22Rv1 (cell line): ENCODE results near the gene HSP90AB1.
A peak's percentile ranks its signal among the peaks of the same experiment; 100 is the strongest.

ENCODE experiments used
- H3K27ac ChIP-seq: fragments of 450-650 bp; 2 replicates; pipeline ENCODE4 v1.5.1; 2017
- CTCF ChIP-seq: fragments of 450-650 bp; IDR thresholded peaks from 2 replicates; pipeline ENCODE4 v1.5.1; 2017; ENCODE audit warnings: mild to moderate bottlenecking
- ZFX ChIP-seq: fragments of 450-650 bp; IDR thresholded peaks from 2 replicates; pipeline ENCODE4 v1.6.1; 2017; ENCODE audit warnings: antibody characterized with exemption, borderline replicate concordance

Gene HSP90AB1

GRCh38 chr6:44246663-44247337 is at the start of gene HSP90AB1:
Gene HSP90AB1, plus strand, starts transcription at chr6:44247101. Its CDS starts 1,529 bp downstream, at chr6:44248630.
- TF ChIP-seq ZFX (no peak), CTCF (no peak)
- peak within 1 kb of the TSS; percentile 91 for H3K27ac ChIP-seq

- no peak overlapping the region for H3K27ac ChIP-seq
Observed at GRCh38 chr6:44198684-44199083, 48.2 kb upstream of the HSP90AB1 start.

GRCh38 chr6:44199883-44200282 is 47.0 kb upstream of the HSP90AB1 start:
- no peak for TF ChIP-seq CTCF
- no peak for TF ChIP-seq ZFX
- no peak overlapping the region for H3K27ac ChIP-seq

More at GRCh38 chr6:44198684-44199083, 48.2 kb upstream of the HSP90AB1 start:
- TF ChIP-seq ZFX (no peak), CTCF (no peak)

GRCh38 chr6:44201200-44201599 is 45.7 kb upstream of the HSP90AB1 start:
- TF ChIP-seq ZFX (no peak), CTCF (no peak)

GRCh38 chr6:44201638-44202303 is 45.1 kb upstream of the HSP90AB1 start:
- TF ChIP-seq CTCF (no peak), ZFX (no peak)
- no peak overlapping the region for H3K27ac ChIP-seq

More at GRCh38 chr6:44201200-44201599, 45.7 kb upstream of the HSP90AB1 start:
- H3K27ac ChIP-seq, result no peak overlapping the region

- no peak overlapping the region for H3K27ac ChIP-seq
Observed at GRCh38 chr6:44202332-44202971, 44.4 kb upstream of the HSP90AB1 start.

More at GRCh38 chr6:44202332-44202971, 44.4 kb upstream of the HSP90AB1 start:
- TF ChIP-seq CTCF, result no peak
- TF ChIP-seq ZFX, result no peak
